Tibial artery (tissue), 4 donors: ENCODE measurements around the gene ZDHHC24.
"Not testable (repeated sequence)": the region's sequence is repeated elsewhere in the genome, so short reads cannot be mapped to it uniquely, and the experiment has no call there.

Experiments used
- DNase-seq, 2 donors: peaks; one replicate each; pipeline ENCODE4 v3.0.0-alpha.2; 2019
- H3K27ac ChIP-seq, 2 donors: fragments of 200-600 bp; sonication (generic) in 1 of 2; 1 replicate in 1 of 2; 2 replicates in 1 of 2; pipeline ENCODE4 v1.5.1; 2018 to 2019; ENCODE audit warnings: mild to moderate bottlenecking in 1 of 2
- H3K27me3 ChIP-seq, 2 donors: fragments of 200-600 bp; sonication (generic) in 1 of 2; one replicate each; pipeline versions ENCODE4 v1.5.1 to v1.6.0; 2016 to 2019
- H3K36me3 ChIP-seq, 3 donors: fragments of 200-600 bp; sonication (generic) in 2 of 3; one replicate each; pipeline ENCODE4 v1.5.1; 2016 to 2019; ENCODE audit warnings: mild to moderate bottlenecking in 2 of 3
- H3K4me1 ChIP-seq, 4 donors: fragments of 200-600 bp; sonication (generic) in 2 of 4; 1 replicate in 3 of 4; 2 replicates in 1 of 4; pipeline ENCODE4 v1.5.1; 2016 to 2019
- H3K4me3 ChIP-seq, 2 donors: fragments of 200-600 bp; sonication (generic) in 1 of 2; 1 replicate in 1 of 2; 2 replicates in 1 of 2; pipeline ENCODE4 v1.5.1; 2018 to 2019; ENCODE audit warnings: mild to moderate bottlenecking in 2 of 2
- H3K9me3 ChIP-seq, 3 donors: fragments of 200-600 bp; sonication (generic) in 1 of 3; one replicate each; pipeline ENCODE4 v1.5.1; 2016 to 2019
- CTCF ChIP-seq, 2 experiments: fragments of 200-600 bp in 1 of 2; fragments of 450-650 bp in 1 of 2; IDR thresholded peaks; one replicate each; pipeline ENCODE4 v1.5.1; 2017 to 2019; ENCODE audit warnings: antibody characterized with exemption in 2 of 2, mild to moderate bottlenecking in 1 of 2, moderate library complexity in 1 of 2
- intact Hi-C: fragments of 100-400 bp; cut with DNase I; formaldehyde crosslinking; loops from one replicate; pipeline ENCODE4 v1.15.0; 2023; ENCODE audit warnings: low total_unique reads

The ZDHHC24 gene

GRCh38 chr11:66547662-66548009, 1.8 kb upstream of the ZDHHC24 start:
- H3K4me3 ChIP-seq, result no peak overlapping the region
- peaks cover 0 to 10% (median 0%) of the 10 kb centered on the region in 3 donors for H3K36me3 ChIP-seq
- peak overlapping the region in 1 of 2 donors; percentile 17 for H3K27ac ChIP-seq
- no peak for TF ChIP-seq CTCF (IDR thresholded peaks at IDR 0.05)
- H3K9me3 ChIP-seq, result no peaks in the 10 kb centered on the region
- intact Hi-C loops, result no loop called here
- no peak for DNase-seq
- no peaks in the 10 kb centered on the region for H3K27me3 ChIP-seq
- peaks cover 0 to 41% (median 27%) of the 10 kb centered on the region in 4 donors for H3K4me1 ChIP-seq

- Histone ChIP-seq H3K27me3 (no peaks in the 10 kb centered on the region), H3K4me1 (peaks cover 0 to 41% (median 27%) of the 10 kb centered on the region in 4 donors), H3K36me3 (peaks cover 0 to 15% (median 3%) of the 10 kb centered on the region in 3 donors), H3K27ac (peak overlapping the region; percentile 72 to 80), H3K9me3 (no peaks in the 10 kb centered on the region), H3K4me3 (peak overlapping the region; percentile 68 to 94)
- no peak for TF ChIP-seq CTCF (IDR thresholded peaks at IDR 0.05)
- no peak for DNase-seq
- intact Hi-C loops, result no loop called here
These were observed 1.3 kb upstream of the ZDHHC24 start for GRCh38 chr11:66546966-66547661.

GRCh38 chr11:66546368-66546965, 619 bp upstream of the ZDHHC24 start, which contains the start of gene ACTN3:
ACTN3 (plus strand) TSS chr11:66546903; CDS start chr11:66546938, 35 bp downstream.
- no peaks in the 10 kb centered on the region for H3K27me3 ChIP-seq
- peaks cover 0 to 21% (median 9%) of the 10 kb centered on the region in 3 donors for H3K36me3 ChIP-seq
- peaks cover 0 to 41% (median 27%) of the 10 kb centered on the region in 4 donors for H3K4me1 ChIP-seq
- peak within 1 kb of the TSS; percentile 72 to 80 for H3K27ac ChIP-seq
- peak within 1 kb of the TSS; percentile 68 to 94 for H3K4me3 ChIP-seq
- no peaks in the 10 kb centered on the region for H3K9me3 ChIP-seq
- peak; percentile 69 to 87 for DNase-seq
- TF ChIP-seq CTCF (IDR thresholded peaks at IDR 0.05), result no peak
- intact Hi-C loops, result no loop called here

GRCh38 chr11:66544952-66545351, 896 bp downstream of the ZDHHC24 start:
- intact Hi-C loops, H3K27me3 ChIP-seq, H3K9me3 ChIP-seq, DNase-seq: not testable (repeated sequence)
- peaks cover 0 to 36% (median 10%) of the 10 kb centered on the region in 3 donors for H3K36me3 ChIP-seq
- H3K27ac ChIP-seq, result peak overlapping the region in 1 of 2 donors; percentile 72
- H3K4me3 ChIP-seq, result peak overlapping the region; percentile 68 to 94
- H3K4me1 ChIP-seq, result peaks cover 0 to 41% (median 27%) of the 10 kb centered on the region in 4 donors

- Histone ChIP-seq H3K4me3 (no peak overlapping the region), H3K36me3 (peaks cover 12 to 51% (median 21%) of the 10 kb centered on the region in 3 donors), H3K27me3 (no peaks in the 10 kb centered on the region), H3K27ac (no peak overlapping the region), H3K9me3 (no peaks in the 10 kb centered on the region), H3K4me1 (peaks cover 0 to 41% (median 27%) of the 10 kb centered on the region in 4 donors)
- DNase-seq, result peak in 1 of 2 donors; percentile 33
- intact Hi-C loops, result no loop called here
- TF ChIP-seq CTCF (IDR thresholded peaks at IDR 0.05), result no peak
These were observed 2.4 kb downstream of the ZDHHC24 start for GRCh38 chr11:66543263-66544107.
